GM10248 (cell line): Measurements from ENCODE around the gene ZNF532.

Experiments
- CTCF ChIA-PET: fragments of 300-600 bp; sonication (Branson Sonifier 250); formaldehyde crosslinking; extraction: SDS; loops from one replicate; lab custom pipeline; 2021; ENCODE audit warnings: antibody characterized with exemption; lab: Yijun Ruan, JAX
- POLR2A ChIA-PET: fragments of 350-650 bp; sonication (Branson Sonifier 250); formaldehyde crosslinking; extraction: SDS; loops from one replicate; lab custom pipeline; 2020; ENCODE audit warnings: antibody characterized with exemption; lab: Yijun Ruan, JAX
- DNase-seq: peaks from one replicate; pipeline ENCODE4 v3.0.0; 2012; ENCODE audit errors: extremely low spot score
- CTCF ChIP-seq: IDR thresholded peaks from 2 replicates; pipeline ENCODE4 v1.5.1; 2012; ENCODE audit warnings: mild to moderate bottlenecking, low read depth; ENCODE audit errors: extremely low read depth, missing control alignments, control extremely low read depth

ZNF532 gene

GRCh38 chr18:58997811-58998337 lies 133.2 kb downstream of the ZNF532 start:
- no peak for TF ChIP-seq CTCF
- ChIA-PET POLR2A (no interaction called here), CTCF (no interaction called here)
- DNase-seq, result no peak

GRCh38 chr18:58998401-58999203 lies 133.9 kb downstream of the ZNF532 start:
- TF ChIP-seq CTCF, result no peak
- ChIA-PET POLR2A (no interaction called here), CTCF (interaction anchor here (1.4 kb wide), 1 partner anchor 24 kb away, joined by 3 read pairs; no protein-coding TSS in a partner anchor)
- DNase-seq, result no peak

- no peak for DNase-seq
- POLR2A ChIA-PET, result no interaction called here
- CTCF ChIA-PET, result interaction anchor here (1.7 kb wide), 1 partner anchor 11 kb away, joined by 5 read pairs; no protein-coding TSS in a partner anchor
- no peak for TF ChIP-seq CTCF
These were observed 136.5 kb downstream of the ZNF532 start for GRCh38 chr18:59001166-59001565.

GRCh38 chr18:59001721-59002120 lies 137.0 kb downstream of the ZNF532 start:
- ChIA-PET CTCF (no interaction called here), POLR2A (no interaction called here)
- TF ChIP-seq CTCF, result no peak
- DNase-seq, result no peak

GRCh38 chr18:59002974-59003594 lies 138.4 kb downstream of the ZNF532 start:
- no peak for TF ChIP-seq CTCF
- DNase-seq, result no peak
- POLR2A ChIA-PET, result no interaction called here
- CTCF ChIA-PET, result interaction anchor here (0.9 kb wide), 1 partner anchor 17 kb away, joined by 3 read pairs; no protein-coding TSS in a partner anchor

GRCh38 chr18:59005262-59005661 lies 140.6 kb downstream of the ZNF532 start:
- ChIA-PET POLR2A (no interaction called here), CTCF (no interaction called here)
- DNase-seq, result no peak
- TF ChIP-seq CTCF, result no peak
